Glutamatergic neuron (in vitro differentiated cells): ENCODE measurements around the gene ATP8A2. TPM values are rescaled to one million over a fixed set of nuclear protein-coding genes. Genes with fewer than 3 reads are reported as not detected.
A peak's percentile ranks its signal among the peaks of the same experiment; 100 is the strongest.

Experiments used
- DNase-seq: peaks from one replicate; pipeline ENCODE4 v3.0.0; 2022
- H3K27ac Mint-ChIP-seq: one replicate; pipeline ENCODE4 v1.8.0; 2020; ENCODE audit warnings: mild to moderate bottlenecking, mixed read lengths, inconsistent platforms; ENCODE audit not compliant: unreplicated experiment
- H3K27me3 Mint-ChIP-seq: one replicate; pipeline ENCODE4 v1.8.0; 2020; ENCODE audit warnings: mild to moderate bottlenecking, moderate library complexity, mixed read lengths, inconsistent platforms; ENCODE audit not compliant: unreplicated experiment
- H3K36me3 Mint-ChIP-seq: one replicate; pipeline ENCODE4 v1.8.0; 2020; ENCODE audit warnings: mild to moderate bottlenecking, mixed read lengths, inconsistent platforms; ENCODE audit not compliant: unreplicated experiment
- H3K4me1 Mint-ChIP-seq: one replicate; pipeline ENCODE4 v1.8.0; 2020; ENCODE audit warnings: mild to moderate bottlenecking, low read depth, mixed read lengths, inconsistent platforms; ENCODE audit not compliant: unreplicated experiment
- H3K4me3 Mint-ChIP-seq: one replicate; pipeline ENCODE4 v1.8.0; 2020; ENCODE audit warnings: mild to moderate bottlenecking, mixed read lengths, inconsistent platforms; ENCODE audit not compliant: unreplicated experiment
- H3K9me3 Mint-ChIP-seq: one replicate; pipeline ENCODE4 v1.8.0; 2020; ENCODE audit warnings: mild to moderate bottlenecking, moderate library complexity, mixed read lengths, inconsistent platforms; ENCODE audit not compliant: unreplicated experiment
- total RNA-seq: library from RNA; stranded (reverse); fragmentation: NEBNext Ultra II Directional; extraction: Animal tissue kit (Norgen Biotek cat#: 25700); gene quantifications from one replicate; pipeline ENCODE4 v1.2.1, GENCODE V29; 2021; ENCODE audit not compliant: unreplicated experiment
- TF ChIP-seq, protein P1 (sequence below): fragments of 200-600 bp; sonication (generic); IDR thresholded peaks from one replicate; pipeline ENCODE4 v1.5.0; 2021; ENCODE audit not compliant: partially characterized antibody, unreplicated experiment

Gene ATP8A2
- total RNA-seq, 1 donor from 2014 or later, result 70.1 TPM

- H3K27me3 Mint-ChIP-seq, result peaks cover 3% of the 10 kb centered on the region
- peaks cover 7% of the 10 kb centered on the region for H3K9me3 Mint-ChIP-seq
- DNase-seq, result no peak
- peaks cover 54% of the 10 kb centered on the region for H3K4me1 Mint-ChIP-seq
- H3K36me3 Mint-ChIP-seq, result peaks cover 13% of the 10 kb centered on the region
- TF ChIP-seq, protein P1, sequence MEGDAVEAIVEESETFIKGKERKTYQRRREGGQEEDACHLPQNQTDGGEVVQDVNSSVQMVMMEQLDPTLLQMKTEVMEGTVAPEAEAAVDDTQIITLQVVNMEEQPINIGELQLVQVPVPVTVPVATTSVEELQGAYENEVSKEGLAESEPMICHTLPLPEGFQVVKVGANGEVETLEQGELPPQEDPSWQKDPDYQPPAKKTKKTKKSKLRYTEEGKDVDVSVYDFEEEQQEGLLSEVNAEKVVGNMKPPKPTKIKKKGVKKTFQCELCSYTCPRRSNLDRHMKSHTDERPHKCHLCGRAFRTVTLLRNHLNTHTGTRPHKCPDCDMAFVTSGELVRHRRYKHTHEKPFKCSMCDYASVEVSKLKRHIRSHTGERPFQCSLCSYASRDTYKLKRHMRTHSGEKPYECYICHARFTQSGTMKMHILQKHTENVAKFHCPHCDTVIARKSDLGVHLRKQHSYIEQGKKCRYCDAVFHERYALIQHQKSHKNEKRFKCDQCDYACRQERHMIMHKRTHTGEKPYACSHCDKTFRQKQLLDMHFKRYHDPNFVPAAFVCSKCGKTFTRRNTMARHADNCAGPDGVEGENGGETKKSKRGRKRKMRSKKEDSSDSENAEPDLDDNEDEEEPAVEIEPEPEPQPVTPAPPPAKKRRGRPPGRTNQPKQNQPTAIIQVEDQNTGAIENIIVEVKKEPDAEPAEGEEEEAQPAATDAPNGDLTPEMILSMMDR, result no peak
- no peak overlapping the region for H3K4me3 Mint-ChIP-seq
- H3K27ac Mint-ChIP-seq, result no peak overlapping the region
Observed at GRCh38 chr13:25379011-25379410, 7.2 kb downstream of the ATP8A2 start.

- Mint-ChIP-seq H3K27ac (peak overlapping the region; percentile 15), H3K4me3 (peak overlapping the region; percentile 20), H3K9me3 (peaks cover 9% of the 10 kb centered on the region), H3K36me3 (peaks cover 13% of the 10 kb centered on the region), H3K27me3 (no peaks in the 10 kb centered on the region), H3K4me1 (peaks cover 56% of the 10 kb centered on the region)
- TF ChIP-seq, protein P1, result no peak
- no peak for DNase-seq
Observed at GRCh38 chr13:25380082-25380481, 8.3 kb downstream of the ATP8A2 start.

DNA sequence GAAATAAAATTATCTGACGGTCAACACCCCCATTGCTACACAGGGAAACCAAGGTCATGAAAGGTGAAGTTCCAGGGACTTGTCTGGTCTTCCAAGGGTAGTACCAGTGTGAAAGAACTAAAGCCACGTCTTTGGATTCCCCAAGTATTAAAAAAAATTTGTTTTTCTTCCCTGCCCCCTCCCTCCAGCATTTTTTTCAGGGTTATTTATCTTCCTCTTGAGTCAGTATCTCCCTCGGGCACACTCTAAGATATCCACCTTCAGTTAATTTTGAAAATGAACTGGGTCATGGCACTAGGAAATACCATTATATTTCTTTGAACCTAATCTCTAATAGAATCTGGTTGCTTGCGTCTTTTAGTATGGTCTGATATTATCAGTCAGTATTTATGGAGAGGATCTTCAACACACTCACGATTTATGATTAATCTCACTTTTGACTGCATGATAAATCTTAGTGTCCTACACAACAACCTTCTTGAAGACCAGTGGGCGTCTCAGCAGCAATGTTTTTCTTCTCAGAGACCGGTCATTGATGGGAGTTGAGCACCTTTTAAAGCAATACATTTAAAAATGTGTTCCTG, 9.1 kb downstream of the ATP8A2 start:
- no peak for DNase-seq
- TF ChIP-seq, protein P1, result no peak
- Mint-ChIP-seq H3K9me3 (peaks cover 9% of the 10 kb centered on the region), H3K27ac (no peak overlapping the region), H3K27me3 (no peaks in the 10 kb centered on the region), H3K4me1 (peaks cover 54% of the 10 kb centered on the region), H3K4me3 (peak overlapping the region; percentile 10), H3K36me3 (peaks cover 13% of the 10 kb centered on the region)

GRCh38 chr13:25384758-25385410, 13.1 kb downstream of the ATP8A2 start:
- Mint-ChIP-seq H3K9me3 (peaks cover 9% of the 10 kb centered on the region), H3K4me1 (peaks cover 33% of the 10 kb centered on the region), H3K4me3 (peak overlapping the region; percentile 61), H3K27me3 (peaks cover 4% of the 10 kb centered on the region), H3K36me3 (peaks cover 13% of the 10 kb centered on the region), H3K27ac (peak overlapping the region; percentile 90)
- DNase-seq, result peak; percentile 33
- TF ChIP-seq, protein P1, result no peak

GRCh38 chr13:25391932-25392331, 20.2 kb downstream of the ATP8A2 start:
- H3K36me3 Mint-ChIP-seq, result peaks cover 12% of the 10 kb centered on the region

More at GRCh38 chr13:25391932-25392331, 20.2 kb downstream of the ATP8A2 start:
- TF ChIP-seq, protein P1, result no peak
- H3K9me3 Mint-ChIP-seq, result no peaks in the 10 kb centered on the region
- no peak for DNase-seq
- peaks cover 4% of the 10 kb centered on the region for H3K4me1 Mint-ChIP-seq
- H3K27me3 Mint-ChIP-seq, result peaks cover 4% of the 10 kb centered on the region
- H3K4me3 Mint-ChIP-seq, result no peak overlapping the region
- no peak overlapping the region for H3K27ac Mint-ChIP-seq
